ENCODE measurements around the gene STAMBP.

GRCh38 chr2:73822276-73822675 lies 6.5 kb upstream of the STAMBP start:
- TF ChIP-seq CTCF (conservative IDR thresholded peaks at IDR 0.05 in 1 of 2, IDR thresholded peaks at IDR 0.05 in 1 of 2; ENCODE audit: low read depth in 1 of 2, low read length in 2 of 2): no peak
- TF ChIP-seq EZH2 (IDR thresholded peaks at IDR 0.05; ENCODE audit: low read length, missing control alignments): no peak
